Measurements from ENCODE around the gene NAPA. TPM values are rescaled to one million over a fixed set of nuclear protein-coding genes. Genes with fewer than 3 reads are reported as not detected.

Gene NAPA
- total RNA-seq, 4 donors from 2014 or later = 78.4 to 154 (median 105) TPM

DNA sequence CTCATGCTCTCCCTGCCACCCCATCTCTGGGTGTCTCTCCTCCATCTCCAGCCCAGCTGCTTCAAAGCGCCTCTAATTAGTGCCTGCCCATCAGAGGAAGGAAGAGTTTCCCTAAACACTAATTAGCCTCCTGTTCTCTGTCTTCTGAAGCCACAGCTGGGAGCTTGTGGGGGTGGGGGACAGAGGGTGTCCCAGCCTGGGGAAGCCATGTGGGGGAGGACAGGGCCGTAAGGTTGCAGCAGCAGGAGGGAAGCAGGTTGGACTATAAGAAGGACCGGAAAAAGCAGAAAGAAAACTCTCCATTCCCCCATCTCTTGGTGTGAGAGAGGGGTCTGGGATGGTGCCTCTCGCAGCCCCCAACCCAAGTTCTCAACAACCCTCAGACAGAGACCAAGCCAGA, 69.3 kb downstream of the NAPA start:
- Histone ChIP-seq H3K4me1 (peaks cover 0 to 26% (median 7%) of the 10 kb centered on the region in 4 donors), H3K27ac (no peak overlapping the region), H3K36me3 (no peaks in the 10 kb centered on the region), H3K27me3 (peaks cover 0 to 11% of the 10 kb centered on the region in 2 donors), H3K9me3 (peaks cover 0 to 7% (median 0%) of the 10 kb centered on the region in 4 donors), H3K4me3 (no peak overlapping the region)
- TF ChIP-seq, protein P1, sequence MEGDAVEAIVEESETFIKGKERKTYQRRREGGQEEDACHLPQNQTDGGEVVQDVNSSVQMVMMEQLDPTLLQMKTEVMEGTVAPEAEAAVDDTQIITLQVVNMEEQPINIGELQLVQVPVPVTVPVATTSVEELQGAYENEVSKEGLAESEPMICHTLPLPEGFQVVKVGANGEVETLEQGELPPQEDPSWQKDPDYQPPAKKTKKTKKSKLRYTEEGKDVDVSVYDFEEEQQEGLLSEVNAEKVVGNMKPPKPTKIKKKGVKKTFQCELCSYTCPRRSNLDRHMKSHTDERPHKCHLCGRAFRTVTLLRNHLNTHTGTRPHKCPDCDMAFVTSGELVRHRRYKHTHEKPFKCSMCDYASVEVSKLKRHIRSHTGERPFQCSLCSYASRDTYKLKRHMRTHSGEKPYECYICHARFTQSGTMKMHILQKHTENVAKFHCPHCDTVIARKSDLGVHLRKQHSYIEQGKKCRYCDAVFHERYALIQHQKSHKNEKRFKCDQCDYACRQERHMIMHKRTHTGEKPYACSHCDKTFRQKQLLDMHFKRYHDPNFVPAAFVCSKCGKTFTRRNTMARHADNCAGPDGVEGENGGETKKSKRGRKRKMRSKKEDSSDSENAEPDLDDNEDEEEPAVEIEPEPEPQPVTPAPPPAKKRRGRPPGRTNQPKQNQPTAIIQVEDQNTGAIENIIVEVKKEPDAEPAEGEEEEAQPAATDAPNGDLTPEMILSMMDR (IDR thresholded peaks at IDR 0.05) = no peak
- no peak for TF ChIP-seq POLR2A (IDR thresholded peaks at IDR 0.05)
- DNase-seq = no peak

DNA sequence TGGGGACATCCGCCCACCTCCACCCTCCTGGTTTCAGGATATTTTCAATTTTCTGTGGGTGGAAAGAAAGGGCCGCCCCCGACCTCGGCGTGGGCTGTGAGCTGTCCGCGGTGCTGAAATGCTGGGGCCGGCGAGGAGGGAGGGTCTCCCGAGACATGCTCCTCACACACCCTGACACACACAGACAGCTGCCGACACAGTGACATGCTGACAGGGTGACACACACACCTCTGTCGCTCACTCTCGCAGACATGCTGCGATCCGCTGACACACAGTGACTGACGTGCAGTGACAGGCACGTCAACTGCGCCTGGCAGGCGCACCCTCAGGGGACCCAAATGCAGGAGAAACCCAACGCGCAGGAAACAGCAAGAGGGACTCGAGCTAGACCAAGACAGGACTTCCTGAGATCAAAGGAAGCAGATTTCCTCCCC, 70.5 kb downstream of the NAPA start:
- no peak for TF ChIP-seq POLR2A (IDR thresholded peaks at IDR 0.05)
- TF ChIP-seq, protein P1 (IDR thresholded peaks at IDR 0.05) = no peak
- H3K9me3 ChIP-seq = peaks cover 0 to 7% (median 0%) of the 10 kb centered on the region in 4 donors
- H3K4me1 ChIP-seq = peaks cover 0 to 26% (median 7%) of the 10 kb centered on the region in 4 donors
- H3K27me3 ChIP-seq = peaks cover 0 to 11% of the 10 kb centered on the region in 2 donors
- no peaks in the 10 kb centered on the region for H3K36me3 ChIP-seq
- DNase-seq = no peak
- no peak overlapping the region for H3K27ac ChIP-seq
- H3K4me3 ChIP-seq = no peak overlapping the region

DNA sequence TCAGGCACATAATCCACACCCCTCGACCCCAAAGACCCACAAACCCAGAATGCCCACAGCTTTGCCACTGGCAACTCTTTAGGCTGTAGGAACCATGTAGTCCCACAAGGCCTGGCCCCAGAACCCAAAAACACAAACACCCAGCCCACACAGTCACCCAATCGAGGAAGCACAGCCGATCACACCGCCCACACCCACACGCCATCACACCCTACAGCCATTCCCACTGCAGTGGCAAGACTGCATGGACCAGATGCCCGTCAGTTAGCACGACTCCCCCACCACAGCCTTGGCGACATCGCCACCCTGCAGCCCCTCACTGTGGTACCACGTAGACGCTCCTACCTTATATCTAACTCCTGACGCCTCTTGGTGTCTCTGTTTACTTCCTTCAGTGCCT, 71.5 kb downstream of the NAPA start:
- Histone ChIP-seq H3K27me3 (peaks cover 0 to 11% of the 10 kb centered on the region in 2 donors), H3K27ac (no peak overlapping the region)

DNA sequence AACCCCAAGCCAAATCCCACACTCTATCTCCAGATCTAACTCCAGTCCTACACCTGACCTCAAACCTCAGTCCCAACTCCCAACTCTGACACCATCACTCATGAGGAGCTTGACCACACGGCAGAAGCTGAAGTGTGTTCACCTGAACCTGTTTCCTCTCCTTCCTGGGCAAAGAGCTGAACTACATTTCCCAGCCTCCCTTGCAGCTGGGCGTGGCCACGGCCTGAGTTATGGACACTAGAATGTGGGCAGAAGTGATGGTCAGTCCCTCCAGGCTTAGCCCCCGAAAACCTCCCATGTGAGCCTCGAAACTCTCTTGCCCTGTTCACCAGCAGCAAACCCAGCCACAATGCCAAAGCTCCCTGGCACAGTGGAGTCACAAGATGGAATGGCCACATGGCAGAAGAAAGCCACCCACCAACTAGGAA, 76.1 kb downstream of the NAPA start:
- H3K36me3 ChIP-seq = no peaks in the 10 kb centered on the region
- no peak overlapping the region for H3K4me3 ChIP-seq
- no peak for TF ChIP-seq POLR2A (IDR thresholded peaks at IDR 0.05)
- TF ChIP-seq, protein P1 (IDR thresholded peaks at IDR 0.05) = no peak
- no peaks in the 10 kb centered on the region for H3K9me3 ChIP-seq
- no peak for DNase-seq
- H3K27ac ChIP-seq = no peak overlapping the region
- no peaks in the 10 kb centered on the region for H3K4me1 ChIP-seq
- no peaks in the 10 kb centered on the region for H3K27me3 ChIP-seq

More for the DNA sequence above, 71.5 kb downstream of the NAPA start:
- H3K9me3 ChIP-seq = peaks cover 0 to 7% (median 0%) of the 10 kb centered on the region in 4 donors
- TF ChIP-seq POLR2A (IDR thresholded peaks at IDR 0.05) = no peak
- TF ChIP-seq, protein P1 (IDR thresholded peaks at IDR 0.05) = no peak
- peaks cover 0 to 26% (median 7%) of the 10 kb centered on the region in 4 donors for H3K4me1 ChIP-seq
- no peaks in the 10 kb centered on the region for H3K36me3 ChIP-seq
- no peak overlapping the region for H3K4me3 ChIP-seq
- DNase-seq = no peak

Other genes starting within 250 kb of the NAPA start
- 10 to 100 TPM in 2 of 4 donors, 1 to 10 TPM in 2; 6.1 to 23.9 (median 12.8) TPM for gene INAFM1, start 240.2 kb downstream of the NAPA start, total RNA-seq
- 1 to 10 TPM in 2 of 4 donors, under 1 TPM in 1, not detected in 1; 0.70 to 5.0 (median 2.2) TPM for gene C5AR1, start 205.2 kb downstream of the NAPA start, total RNA-seq
- gene C5AR2, start 182.9 kb downstream of the NAPA start, total RNA-seq = 1 to 10 TPM in 2 of 4 donors, under 1 TPM in 1, not detected in 1; 0.95 to 1.6 (median 1.4) TPM
- 10 to 100 TPM; 13.1 to 51.2 (median 30.0) TPM for gene DHX34, start 165.7 kb downstream of the NAPA start, total RNA-seq
- 10 to 100 TPM in 2 of 4 donors, 1 to 10 TPM in 2; 1.6 to 18.2 (median 10.2) TPM for gene MEIS3, start 95.5 kb downstream of the NAPA start, total RNA-seq
- under 1 TPM in 2 of 4 donors, not detected in 2; 0.53 to 0.85 TPM for gene SLC8A2, start 43.2 kb downstream of the NAPA start, total RNA-seq
- 10 to 100 TPM in 3 of 4 donors, 1 to 10 TPM in 1; 7.1 to 22.3 (median 13.4) TPM for gene KPTN, start 30.8 kb downstream of the NAPA start, total RNA-seq
- gene ZNF541, start 58.1 kb upstream of the NAPA start, total RNA-seq = not detected
- 10 to 100 TPM in 3 of 4 donors, 1 to 10 TPM in 1; 8.2 to 14.9 (median 13.3) TPM for gene BICRA, start 94.1 kb upstream of the NAPA start, total RNA-seq
- gene EHD2, start 198.4 kb upstream of the NAPA start, total RNA-seq = 100 to 1,000 TPM in 1 of 4 donors, 10 to 100 TPM in 3; 11.2 to 117 (median 23.0) TPM
- gene NOP53, start 230.5 kb upstream of the NAPA start, total RNA-seq = 100 to 1,000 TPM in 3 of 4 donors, 10 to 100 TPM in 1; 86.2 to 179 (median 159) TPM